Activated T-helper 1 cell treated with anti-CD3 and anti-CD28 coated beads, Interleukin-2, amount 50 U/mL, for 16 hours (primary cell): ENCODE results near the gene COL23A1.
"Not testable (repeated sequence)": the region's sequence is repeated elsewhere in the genome, so short reads cannot be mapped to it uniquely, and the experiment has no call there.

ENCODE experiments used
- DNase-seq, 2 donors: peaks; one replicate each; pipeline ENCODE4 v3.0.0-alpha.2; 2020; ENCODE audit warnings: low read depth in 1 of 2, low spot score in 1 of 2

Gene COL23A1

GRCh38 chr5:178383301-178383918, 206.8 kb downstream of the COL23A1 start:
- no peak for DNase-seq

DNA sequence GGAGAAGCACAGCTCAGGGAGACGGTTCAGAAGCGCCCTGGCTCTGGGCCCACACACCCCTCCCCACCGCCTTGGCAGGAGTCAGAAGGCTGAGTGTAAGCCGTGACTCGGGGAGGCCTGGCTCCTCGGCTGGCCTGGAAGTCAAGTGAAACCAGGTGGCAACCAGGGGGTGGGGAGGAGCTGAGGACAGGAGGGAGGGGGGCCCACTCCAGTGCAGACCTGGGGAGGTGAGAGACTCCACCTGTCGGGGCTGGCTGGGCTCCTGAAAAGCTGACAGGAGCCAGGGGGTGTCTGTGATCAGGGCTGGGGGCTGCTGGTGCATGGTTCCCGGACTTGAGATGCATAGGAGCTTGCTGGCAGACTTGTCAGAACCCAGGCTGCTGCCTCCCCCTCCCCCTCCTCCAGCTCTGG, 207.4 kb downstream of the COL23A1 start:
- DNase-seq, result no peak

- DNase-seq, result no peak
Measured at GRCh38 chr5:178381921-178382695, 208.1 kb downstream of the COL23A1 start.

DNA sequence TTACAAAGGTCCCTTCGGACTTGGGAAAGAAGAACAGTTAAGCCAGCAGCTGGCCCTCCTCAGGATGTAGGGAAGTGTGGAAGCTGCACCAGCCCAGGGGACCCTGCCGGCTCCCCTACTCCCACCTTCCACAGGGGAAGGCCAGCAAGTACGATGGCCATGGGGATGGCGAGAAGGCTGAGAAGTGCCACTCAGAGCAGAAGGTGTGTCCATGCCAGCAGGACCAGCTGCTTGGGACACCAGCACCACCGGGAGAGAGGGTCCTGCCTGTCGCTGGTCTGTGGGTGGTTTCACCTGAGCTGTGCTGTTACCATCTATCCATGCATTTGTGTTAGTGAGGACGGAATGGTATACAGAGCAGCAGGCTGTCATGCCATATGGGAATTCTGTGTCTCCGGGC, 209.0 kb downstream of the COL23A1 start:
- DNase-seq, result no peak

DNA sequence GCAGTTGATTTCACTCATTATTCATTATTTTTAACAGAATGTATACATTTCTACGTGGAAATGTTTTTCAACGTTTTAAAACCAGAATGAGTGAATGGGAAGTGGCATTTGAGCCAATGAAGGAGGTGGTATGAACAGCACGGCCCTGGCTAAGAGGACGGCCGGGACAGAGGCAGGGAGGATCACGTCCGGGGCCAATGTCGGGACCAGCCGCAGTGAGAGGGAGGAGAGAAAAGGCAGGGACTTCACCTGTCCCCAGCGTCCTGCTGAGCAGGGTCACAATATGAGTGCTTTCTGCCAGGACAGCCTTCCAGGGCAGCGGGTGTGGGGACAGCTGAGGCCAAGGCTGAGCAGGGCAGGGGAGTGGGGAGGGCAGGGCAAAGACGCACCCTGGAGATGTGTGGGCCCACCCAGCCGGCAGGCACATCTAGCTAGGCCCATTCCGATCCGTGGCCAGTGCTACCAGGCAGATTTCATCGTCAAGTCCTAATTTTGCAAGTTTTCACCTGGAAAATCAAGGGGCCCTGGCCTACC, 209.6 kb downstream of the COL23A1 start:
- no peak for DNase-seq

- DNase-seq, result no peak
Measured at GRCh38 chr5:178380086-178380485, 210.1 kb downstream of the COL23A1 start.

DNA sequence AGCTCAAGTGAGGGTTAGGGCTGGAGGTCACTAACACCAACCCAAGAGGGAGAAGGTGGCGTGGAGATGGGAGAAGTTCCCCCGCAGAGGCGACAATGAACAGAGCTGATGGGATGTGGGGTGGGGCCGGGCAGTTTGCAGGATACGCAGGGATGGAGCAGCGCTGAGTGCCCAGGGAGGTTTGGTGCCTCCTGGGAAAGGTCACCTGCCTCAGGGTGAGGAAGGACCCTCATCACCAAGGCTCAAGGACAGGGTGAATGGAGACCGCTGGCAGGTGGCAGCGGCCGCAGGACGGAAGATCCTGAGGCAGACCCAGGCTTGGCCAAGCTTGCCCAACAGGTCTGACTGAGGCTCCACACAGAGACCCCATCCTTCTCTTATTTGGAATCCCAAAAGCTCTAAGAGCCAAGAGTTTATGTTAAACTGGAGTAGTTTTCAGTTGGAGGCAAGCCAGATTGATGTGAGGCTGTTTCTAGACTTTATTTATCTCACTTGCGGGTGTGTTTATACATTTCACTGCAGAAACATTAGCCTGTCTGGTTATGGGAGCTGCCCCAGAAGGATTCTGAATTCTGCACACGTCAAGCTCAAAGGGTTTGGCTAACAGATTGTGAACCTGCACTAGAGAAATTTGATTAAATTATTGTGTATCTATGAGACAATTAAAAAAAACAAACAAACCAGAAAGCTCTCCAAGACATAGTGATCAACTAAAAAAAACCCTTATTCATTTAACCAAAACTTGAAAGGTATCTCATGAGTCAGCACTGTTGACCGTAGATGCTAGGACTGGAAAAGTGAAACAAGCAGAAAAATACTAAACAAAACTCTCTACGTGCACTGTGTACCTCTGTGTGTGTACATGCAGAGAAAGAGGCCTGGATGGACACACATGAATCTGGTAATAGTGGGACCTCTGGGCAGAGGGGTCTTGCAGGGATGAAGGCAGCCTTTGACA, 211.4 kb downstream of the COL23A1 start:
- no peak for DNase-seq

DNA sequence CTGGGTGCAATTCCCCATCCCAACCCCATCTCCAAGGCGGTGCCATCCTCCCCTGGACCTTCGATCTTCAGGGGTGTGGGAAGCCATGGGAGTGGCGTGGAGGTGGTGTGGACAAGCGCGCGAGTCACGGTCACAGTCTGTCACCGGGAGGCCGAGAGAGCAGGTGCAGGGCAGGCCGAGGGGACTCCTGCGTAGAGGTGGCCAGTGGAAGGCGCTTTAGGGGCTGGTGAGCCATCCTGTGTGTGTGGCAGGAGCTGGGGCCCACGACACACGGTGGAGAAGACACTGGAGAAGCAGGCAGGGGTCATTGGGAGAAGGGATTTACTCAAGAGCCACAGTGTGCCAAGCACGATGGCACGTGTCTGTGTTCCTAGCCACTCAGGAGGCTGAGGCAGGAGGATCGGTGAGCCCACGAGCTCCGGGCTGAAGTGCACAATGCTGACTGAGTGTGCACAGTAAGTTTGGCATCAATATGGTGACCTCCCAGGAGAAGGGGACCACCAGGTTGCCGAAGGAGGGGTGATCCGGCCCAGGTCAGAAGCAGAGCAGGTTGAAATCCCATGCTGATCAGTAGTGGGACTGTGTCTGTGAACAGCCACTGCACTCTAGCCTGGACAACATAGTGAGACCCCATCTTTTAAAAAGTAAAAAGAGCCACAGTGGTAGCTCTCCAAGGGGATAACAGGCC, 212.5 kb downstream of the COL23A1 start:
- DNase-seq, result no peak

DNA sequence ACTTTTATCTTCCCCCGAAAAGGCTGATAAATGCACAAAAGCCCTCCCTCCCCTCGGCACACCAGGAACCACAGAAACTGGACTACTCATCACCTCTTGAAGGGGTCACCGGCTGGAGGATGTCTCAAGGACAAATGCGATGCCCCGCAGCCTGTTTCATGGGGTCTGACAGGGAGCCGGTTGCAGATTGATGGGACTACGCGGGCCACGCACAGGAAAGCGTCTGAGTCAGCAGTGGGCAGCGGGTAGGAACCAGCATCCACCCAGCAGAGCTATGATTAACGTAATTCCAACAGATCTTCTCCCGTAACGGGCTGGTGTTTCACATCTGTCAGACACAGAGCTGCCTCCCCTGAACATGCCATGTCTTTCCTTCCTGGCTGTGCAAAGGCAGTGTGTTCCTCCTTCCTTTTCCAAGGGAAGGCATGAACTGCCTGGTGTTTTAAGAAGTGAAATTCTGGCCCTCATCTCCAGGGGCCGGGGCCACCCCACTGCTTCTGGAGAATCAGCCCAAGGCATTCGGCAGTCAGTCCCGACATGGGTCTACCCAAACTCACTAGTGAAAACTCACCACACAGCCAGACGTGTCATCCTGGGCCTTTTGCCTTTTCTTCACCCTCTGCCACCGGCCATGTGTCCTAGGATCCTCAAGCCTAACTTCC, 213.1 kb downstream of the COL23A1 start:
- DNase-seq, result no peak

GRCh38 chr5:178375348-178375747, 214.8 kb downstream of the COL23A1 start:
- no peak for DNase-seq

GRCh38 chr5:178373711-178374110, 216.5 kb downstream of the COL23A1 start:
- DNase-seq, result no peak

DNA sequence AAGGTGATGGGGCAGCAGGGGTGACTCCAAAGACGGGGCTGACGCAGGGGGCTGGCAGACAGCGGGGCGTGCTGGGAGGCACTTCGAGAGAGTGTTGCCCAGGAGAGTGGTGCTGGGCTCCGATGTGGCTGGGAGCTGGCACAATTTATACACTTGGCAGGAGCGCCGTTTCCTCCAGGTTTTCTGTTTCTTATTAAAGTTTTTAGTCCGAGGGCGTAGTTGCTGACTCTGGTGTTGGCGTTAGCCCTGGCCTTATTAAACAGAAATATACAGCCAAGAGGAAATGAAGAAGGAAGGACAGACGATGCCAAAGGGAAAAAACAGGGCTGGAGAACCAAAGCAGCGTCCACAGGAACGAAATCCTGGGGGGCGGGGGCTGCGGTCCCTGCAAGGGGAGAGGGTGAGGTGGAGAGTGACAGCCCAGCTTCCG, 218.0 kb downstream of the COL23A1 start:
- DNase-seq, result no peak

DNA sequence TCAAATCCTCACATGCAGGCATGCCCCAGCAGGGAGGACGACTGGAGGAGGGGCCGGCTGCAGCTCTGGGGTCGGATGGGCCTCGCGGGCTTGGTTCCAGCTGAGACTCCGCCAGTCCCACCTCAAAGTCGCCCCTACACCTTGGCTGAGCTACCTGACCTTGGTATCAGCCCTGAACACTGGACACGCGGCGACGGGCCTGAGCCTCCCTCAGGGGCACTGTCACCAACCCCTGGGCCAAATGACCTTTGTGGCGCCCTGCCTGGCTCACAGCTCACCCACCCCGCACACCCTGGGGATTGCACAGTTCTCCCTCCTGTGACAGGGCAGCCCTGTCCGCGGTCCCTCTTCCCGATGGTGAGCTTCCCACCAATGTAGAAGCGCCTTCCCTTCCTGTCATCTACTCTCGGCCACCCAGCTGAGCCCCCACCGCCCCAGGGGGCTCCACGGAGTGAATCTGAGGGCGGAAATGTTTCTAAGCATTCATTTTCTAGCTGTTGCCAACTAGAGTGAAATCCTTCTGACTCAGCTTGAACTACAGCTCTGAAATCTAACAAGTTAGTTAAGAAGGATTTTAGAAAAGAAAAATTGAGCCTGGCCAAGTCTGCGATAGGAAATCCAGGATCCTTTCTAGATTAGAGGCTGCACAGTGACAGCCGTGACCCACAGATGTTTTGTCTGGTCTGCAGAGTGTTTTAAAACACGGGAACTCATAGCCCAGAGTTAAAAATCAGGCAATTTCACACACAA, 218.7 kb downstream of the COL23A1 start:
- DNase-seq, result no peak

- DNase-seq, result no peak
Measured at GRCh38 chr5:178370102-178370501, 220.1 kb downstream of the COL23A1 start.

DNA sequence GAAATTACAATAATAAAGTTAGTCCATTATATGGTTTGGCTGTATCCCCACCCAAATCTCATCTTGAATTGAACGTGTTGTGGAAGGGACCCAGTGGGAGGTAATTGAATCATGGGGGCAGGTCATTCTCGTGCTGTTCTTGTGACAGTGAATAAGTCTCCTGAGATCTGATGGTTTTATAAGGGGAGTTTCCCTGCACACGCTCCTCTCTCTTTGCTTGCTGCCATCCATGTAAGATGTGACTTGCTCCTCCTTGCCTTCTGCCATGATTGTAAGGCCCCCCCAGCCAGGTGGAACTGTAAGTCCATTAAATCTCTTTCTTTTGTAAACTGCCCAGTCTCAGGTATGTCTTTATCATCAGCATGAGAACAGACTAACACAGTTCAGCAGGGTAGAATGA, 220.7 kb downstream of the COL23A1 start:
- DNase-seq, result not testable (repeated sequence)

- DNase-seq, result no peak
Measured at GRCh38 chr5:178368716-178369300, 221.4 kb downstream of the COL23A1 start.

DNA sequence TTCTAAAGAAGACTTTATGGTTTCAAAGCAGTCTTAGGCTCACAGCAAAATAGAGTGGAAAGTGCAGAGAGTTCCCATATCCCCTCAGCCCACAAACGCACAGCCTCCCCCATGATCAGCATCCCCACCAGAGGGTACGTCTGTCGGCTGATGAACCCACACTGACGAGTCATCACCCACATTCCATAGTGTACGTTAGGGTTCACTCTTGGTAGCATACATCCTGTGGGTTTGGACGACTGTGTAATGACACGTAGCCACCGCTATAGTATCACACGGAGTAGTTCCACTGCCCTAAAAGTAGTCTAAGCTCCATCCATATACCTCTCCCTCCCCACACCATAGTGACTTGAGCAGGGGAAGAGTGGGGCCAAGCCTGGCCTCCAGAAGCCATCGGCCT, 221.9 kb downstream of the COL23A1 start:
- no peak for DNase-seq

DNA sequence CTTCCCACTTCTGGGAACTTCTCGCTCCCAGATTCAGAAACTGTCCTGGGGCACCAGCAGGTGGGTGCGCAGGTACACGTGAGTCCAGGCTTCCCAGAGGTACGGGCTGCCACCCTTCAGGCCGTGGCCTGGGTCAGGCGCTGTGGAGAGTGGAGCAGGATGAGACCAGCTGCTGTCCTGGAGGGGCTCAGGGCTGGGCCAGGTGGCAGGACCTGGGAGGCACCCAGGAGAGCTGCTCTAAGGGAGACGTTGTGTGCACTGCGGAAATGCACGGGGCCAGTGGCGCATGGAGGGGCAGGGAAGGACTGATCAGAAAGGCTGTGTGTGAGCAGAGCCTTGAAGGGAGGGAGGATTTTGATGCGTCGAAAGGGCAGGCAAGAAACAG, 222.5 kb downstream of the COL23A1 start:
- DNase-seq, result no peak
